Measurements from ENCODE around the gene ASGR2.

DNA sequence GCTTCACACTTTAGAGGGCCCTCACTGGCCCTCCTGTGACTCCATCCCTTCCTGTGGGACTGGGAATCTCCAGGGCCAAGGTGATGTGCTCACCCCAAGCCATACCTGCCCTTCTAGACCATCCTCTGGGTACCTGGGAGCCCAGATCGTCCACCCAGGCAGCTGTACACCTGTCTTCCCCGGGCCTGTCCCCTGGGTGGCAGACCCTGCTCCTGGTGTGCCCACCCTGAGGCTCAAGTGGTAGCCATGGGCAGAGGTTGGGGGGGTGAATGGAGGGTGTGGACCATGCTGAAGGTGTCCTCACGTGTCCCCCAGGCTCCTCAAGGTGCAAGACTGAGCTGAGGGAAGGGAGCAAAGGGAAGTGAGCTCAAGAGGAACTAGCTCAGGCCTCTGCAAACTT is 43.9 kb downstream of the ASGR2 start:
- TF ChIP-seq, protein P1, sequence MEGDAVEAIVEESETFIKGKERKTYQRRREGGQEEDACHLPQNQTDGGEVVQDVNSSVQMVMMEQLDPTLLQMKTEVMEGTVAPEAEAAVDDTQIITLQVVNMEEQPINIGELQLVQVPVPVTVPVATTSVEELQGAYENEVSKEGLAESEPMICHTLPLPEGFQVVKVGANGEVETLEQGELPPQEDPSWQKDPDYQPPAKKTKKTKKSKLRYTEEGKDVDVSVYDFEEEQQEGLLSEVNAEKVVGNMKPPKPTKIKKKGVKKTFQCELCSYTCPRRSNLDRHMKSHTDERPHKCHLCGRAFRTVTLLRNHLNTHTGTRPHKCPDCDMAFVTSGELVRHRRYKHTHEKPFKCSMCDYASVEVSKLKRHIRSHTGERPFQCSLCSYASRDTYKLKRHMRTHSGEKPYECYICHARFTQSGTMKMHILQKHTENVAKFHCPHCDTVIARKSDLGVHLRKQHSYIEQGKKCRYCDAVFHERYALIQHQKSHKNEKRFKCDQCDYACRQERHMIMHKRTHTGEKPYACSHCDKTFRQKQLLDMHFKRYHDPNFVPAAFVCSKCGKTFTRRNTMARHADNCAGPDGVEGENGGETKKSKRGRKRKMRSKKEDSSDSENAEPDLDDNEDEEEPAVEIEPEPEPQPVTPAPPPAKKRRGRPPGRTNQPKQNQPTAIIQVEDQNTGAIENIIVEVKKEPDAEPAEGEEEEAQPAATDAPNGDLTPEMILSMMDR (conservative IDR thresholded peaks at IDR 0.05 in 1 of 2, IDR thresholded peaks at IDR 0.05 in 1 of 2; ENCODE audit: low read depth in 1 of 2, low read length in 2 of 2), result no peak
- no peak for TF ChIP-seq EZH2 (IDR thresholded peaks at IDR 0.05; ENCODE audit: low read length, missing control alignments)

All from fibroblast of lung (primary cell).